Measurements from ENCODE around the gene AUTS2.

AUTS2 gene

DNA sequence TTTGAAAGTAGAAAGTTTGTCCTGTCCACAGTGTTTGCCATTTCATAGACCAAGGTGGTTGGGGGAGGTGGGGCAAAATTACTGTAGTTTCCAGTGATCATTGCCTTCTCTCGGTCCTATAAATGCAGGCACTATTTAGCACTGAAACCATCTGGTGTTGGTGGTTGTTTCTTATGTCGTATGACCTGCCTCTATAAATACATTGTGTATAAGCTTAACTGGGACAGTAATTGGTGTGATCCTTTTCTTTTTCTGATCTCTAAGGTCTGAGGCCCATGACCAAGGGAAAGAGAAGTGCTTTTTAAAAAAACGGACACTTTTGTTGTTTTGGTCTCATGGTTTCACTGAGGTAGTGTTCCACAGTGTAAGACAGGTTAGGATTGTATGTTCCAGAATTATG lies 63.1 kb downstream of the AUTS2 start:
- no peak for DNase-seq

GRCh38 chr7:69663911-69664832 lies 65.9 kb downstream of the AUTS2 start:
- DNase-seq = peak; percentile 20

DNA sequence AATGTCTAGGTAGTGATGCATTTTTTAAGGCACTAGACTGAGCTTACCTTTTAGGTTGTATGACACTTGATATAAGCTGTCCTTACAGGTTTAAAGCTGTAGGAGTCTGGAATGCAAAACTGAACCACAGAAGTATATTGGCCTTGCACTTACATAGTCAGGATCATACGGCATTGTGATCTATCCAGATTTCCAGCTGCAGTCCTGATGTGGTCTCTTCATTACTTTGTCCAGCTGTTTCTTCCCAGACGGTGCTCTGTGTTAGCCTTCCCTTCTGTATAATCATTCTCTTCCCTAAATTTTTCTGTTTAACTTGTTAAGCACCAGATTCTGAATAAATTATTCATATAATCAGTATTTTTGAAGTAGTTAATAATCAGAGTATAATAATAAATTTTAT lies 67.1 kb downstream of the AUTS2 start:
- no peak for DNase-seq

- no peak for DNase-seq
Measured at GRCh38 chr7:69668339-69668870, 70.1 kb downstream of the AUTS2 start.

- DNase-seq = no peak
Measured at GRCh38 chr7:69670701-69671100, 72.4 kb downstream of the AUTS2 start.

DNA sequence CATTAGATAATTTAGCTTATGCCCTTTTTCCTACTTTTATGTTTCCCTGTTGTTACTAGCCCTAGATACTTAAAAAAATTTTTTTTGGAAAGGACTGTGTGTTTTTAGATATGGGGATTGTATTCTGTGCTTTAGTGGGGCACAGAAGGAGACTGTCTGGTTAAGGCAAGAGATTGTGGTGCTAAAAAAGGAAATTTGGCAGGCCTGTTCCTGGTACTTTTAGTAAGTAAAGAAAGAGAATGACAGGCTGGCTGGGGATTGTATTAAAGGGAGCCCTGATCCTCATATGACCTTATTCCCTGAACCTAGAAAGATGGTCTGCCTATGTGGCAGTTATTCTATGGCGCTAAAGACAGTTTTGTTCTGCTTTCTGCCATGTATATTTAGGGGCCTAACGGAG lies 74.8 kb downstream of the AUTS2 start:
- no peak for DNase-seq

GRCh38 chr7:69674701-69675182 lies 76.5 kb downstream of the AUTS2 start:
- DNase-seq = no peak

- DNase-seq = no peak
Measured at GRCh38 chr7:69676247-69676646, 78.0 kb downstream of the AUTS2 start.

GRCh38 chr7:69677054-69677852 lies 79.0 kb downstream of the AUTS2 start:
- no peak for DNase-seq

DNA sequence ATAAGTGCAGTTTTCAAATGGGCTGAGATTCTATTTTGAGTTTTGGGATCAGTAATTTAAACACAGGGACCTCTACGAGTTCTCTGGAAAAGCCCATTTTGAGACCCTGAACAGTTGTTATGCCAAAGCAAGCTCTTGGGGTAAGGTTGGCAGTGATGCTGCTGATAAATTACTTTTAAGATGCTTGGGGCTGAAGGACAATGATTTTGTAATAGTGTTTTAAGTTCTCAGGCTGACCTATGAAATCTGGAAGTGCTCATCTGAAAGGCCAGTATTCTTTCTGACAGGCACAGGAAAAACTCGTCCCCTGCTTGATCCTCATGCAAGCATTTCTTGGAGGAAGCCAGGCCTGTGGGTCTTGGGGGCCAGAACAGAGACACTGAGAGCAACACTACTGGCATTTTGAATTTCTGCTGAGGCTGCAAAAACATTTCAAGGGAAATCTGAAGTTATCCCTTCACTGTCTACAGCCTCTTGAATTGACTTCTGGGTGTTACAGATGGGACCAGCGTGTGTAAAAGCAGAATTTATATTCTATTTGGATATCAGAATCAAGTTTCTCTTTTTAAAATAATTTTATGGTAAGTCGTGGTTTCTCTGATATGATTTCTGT lies 79.7 kb downstream of the AUTS2 start:
- no peak for DNase-seq

- DNase-seq = no peak
Measured at GRCh38 chr7:69678494-69679187, 80.4 kb downstream of the AUTS2 start.

- no peak for DNase-seq
Measured at GRCh38 chr7:69681181-69681580, 82.9 kb downstream of the AUTS2 start.

DNA sequence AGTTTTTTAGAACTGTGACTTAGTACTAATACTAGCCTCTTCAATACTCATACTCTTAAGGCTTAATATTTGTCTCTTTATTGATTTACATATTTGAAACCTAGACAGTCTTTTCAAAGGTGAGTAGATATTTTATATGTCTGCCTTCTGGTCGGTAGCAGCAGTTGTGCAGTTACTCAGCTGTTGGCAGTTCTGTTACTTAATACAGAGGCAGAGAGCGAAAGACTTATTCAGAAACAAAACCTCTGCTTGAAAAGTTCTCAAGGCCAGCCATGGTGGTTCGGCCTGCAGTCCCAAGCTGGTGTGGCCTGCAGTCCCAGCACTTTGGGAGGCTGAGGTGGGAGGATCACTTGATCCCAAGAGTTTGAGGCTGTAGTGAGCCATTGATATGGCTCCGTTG lies 84.2 kb downstream of the AUTS2 start:
- DNase-seq = no peak

GRCh38 chr7:69683002-69683401 lies 84.7 kb downstream of the AUTS2 start:
- DNase-seq = no peak

DNA sequence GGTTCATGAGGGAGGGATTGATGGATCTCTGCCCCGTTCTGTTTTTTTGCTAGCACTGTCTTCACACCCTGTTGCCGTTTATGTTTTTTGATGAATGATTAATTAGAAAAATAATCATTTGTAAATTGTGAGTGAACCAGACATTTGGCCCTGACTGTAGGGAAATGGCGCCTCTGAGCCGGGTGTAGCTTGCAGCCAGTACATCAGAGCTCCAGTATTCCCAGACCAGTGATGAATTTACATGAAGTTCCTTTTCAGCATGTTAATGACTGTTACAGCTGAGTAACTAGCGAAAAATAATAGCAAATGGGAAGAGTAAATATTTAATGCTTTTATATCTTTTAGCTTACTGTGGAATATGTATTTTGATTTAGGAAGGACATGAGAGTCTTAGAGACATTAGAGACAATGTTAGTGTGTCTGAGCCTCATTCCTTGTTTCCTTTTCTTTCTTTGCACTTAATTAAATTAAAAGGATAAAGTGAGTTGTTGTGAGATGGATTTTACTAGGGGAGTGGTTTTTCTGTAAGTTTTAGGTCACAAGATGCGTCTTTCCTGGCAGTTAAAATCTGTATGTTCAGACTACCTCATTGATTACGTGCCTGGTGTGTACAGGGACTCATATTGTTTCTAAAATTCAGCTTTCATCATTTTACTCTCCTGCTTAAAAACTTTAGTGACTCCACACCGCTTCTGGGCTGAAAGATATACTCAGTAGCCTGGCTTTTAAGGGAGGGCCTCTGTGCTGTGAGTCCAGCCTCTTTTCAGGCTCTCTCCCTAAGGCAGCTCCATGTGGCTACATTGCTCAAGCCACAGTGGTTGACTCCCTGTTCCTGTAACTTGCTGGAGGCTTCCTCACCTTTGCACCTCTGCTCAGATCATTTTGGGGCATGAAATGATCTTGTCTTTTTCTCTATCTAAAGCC lies 86.4 kb downstream of the AUTS2 start:
- DNase-seq = no peak

DNA sequence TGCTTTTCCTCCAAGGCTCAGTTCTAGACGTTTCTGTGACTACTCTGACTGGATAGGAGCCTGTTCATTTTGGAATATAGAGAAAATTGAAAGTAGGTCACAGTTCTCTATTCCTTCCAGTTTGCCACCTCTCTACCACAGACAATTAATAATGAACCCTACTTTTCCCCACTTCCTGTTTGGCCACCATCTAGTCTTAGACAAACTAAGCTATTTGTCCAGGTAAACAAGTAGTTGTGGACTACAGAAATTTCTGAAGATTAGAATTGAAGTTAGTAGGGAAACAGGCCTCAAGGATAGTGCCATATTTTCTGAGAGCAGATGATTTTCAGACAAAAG lies 87.0 kb downstream of the AUTS2 start:
- DNase-seq = no peak

DNA sequence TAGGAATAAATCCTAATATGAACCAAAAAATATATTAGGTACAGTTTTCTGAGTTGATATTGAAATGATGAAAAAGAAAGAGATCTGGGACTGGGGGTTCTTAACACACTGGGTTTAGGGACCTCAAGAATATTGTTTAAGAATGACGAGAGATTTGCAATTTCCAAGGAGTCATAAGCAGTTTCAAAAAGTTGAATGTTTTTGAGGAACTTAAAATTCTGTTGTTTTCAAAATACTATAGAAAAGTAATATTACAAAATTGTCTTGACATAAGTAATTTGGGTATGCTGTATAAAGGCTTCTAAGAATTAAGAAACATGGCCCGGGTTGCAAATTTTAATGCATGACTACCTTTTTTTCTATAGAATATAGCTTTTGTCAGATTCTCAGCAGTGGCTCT lies 88.1 kb downstream of the AUTS2 start:
- no peak for DNase-seq

GRCh38 chr7:69687739-69688433 lies 89.6 kb downstream of the AUTS2 start:
- DNase-seq = no peak

DNA sequence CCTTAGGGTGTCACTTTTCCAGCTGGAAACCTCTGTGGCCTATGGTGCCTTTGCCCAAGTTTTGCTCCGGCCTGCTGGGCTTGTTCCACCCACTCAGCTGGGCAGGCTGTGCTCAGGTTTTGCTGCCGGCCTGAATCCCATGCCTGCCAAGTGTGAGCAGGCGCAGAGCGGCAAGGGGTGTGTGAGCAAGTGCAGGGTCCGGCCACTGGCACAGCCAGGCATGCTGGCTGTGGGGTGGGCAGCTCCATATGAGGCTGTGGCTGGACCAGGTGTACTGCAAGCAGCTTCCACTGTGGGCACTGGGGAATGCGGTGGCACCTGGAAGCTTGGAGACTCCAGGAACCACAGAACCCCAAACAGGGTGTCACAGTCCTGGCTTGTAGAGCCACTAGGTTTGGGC lies 92.1 kb downstream of the AUTS2 start:
- DNase-seq = no peak

GRCh38 chr7:69691327-69691726 lies 93.1 kb downstream of the AUTS2 start:
- DNase-seq = no peak

- no peak for DNase-seq
Measured at GRCh38 chr7:69691734-69692133, 93.5 kb downstream of the AUTS2 start.

Data from CD4-positive, alpha-beta T cell treated with Interleukin-15 for 1 hour (primary cell).